GM19324 (cell line): ENCODE results near the gene MVD.

Source experiments
- ATAC-seq: cut with Tn5 transposase; IDR thresholded peaks from one replicate; pipeline ENCODE4 v1.9.1; 2021; ENCODE audit warnings: mild to moderate bottlenecking, moderate library complexity; ENCODE audit not compliant: unreplicated experiment, low FRiP score

Gene MVD

GRCh38 chr16:88662843-88663606 is at the start of gene MVD:
Gene MVD, minus strand, starts transcription at chr16:88663091. Its CDS starts 11 bp downstream, at chr16:88663080.
- ATAC-seq: peak; percentile 98

GRCh38 chr16:88712362-88712979 is 49.6 kb upstream of the MVD start:
- no peak for ATAC-seq

GRCh38 chr16:88711750-88712340 is 49.0 kb upstream of the MVD start:
- ATAC-seq: no peak

- no peak for ATAC-seq
Observed at GRCh38 chr16:88710556-88710955, 47.7 kb upstream of the MVD start.

- no peak for ATAC-seq
Observed at GRCh38 chr16:88706965-88707826, 44.3 kb upstream of the MVD start.

- ATAC-seq: peak; percentile 81
Observed at GRCh38 chr16:88706229-88706964, 43.5 kb upstream of the MVD start, which contains the start of the genes CTU2 and RNF166. Gene CTU2, plus strand, starts transcription at chr16:88706503. Its CDS starts 28 bp downstream, at chr16:88706531. Gene RNF166, minus strand, starts transcription at chr16:88706408. Its CDS starts 83 bp downstream, at chr16:88706325.

- ATAC-seq: peak; percentile 16
Observed at GRCh38 chr16:88705801-88706228, 42.9 kb upstream of the MVD start.

GRCh38 chr16:88705076-88705684 is 42.3 kb upstream of the MVD start:
- no peak for ATAC-seq

- no peak for ATAC-seq
Observed at GRCh38 chr16:88703486-88704309, 40.8 kb upstream of the MVD start.

GRCh38 chr16:88702371-88703210 is 39.7 kb upstream of the MVD start:
- no peak for ATAC-seq

GRCh38 chr16:88701581-88702370 is 38.9 kb upstream of the MVD start:
- ATAC-seq: no peak

- peak; percentile 71 for ATAC-seq
Observed at GRCh38 chr16:88700636-88701482, 38.0 kb upstream of the MVD start.

GRCh38 chr16:88700322-88700635 is 37.4 kb upstream of the MVD start:
- no peak for ATAC-seq

GRCh38 chr16:88699180-88699579 is 36.3 kb upstream of the MVD start:
- no peak for ATAC-seq

- no peak for ATAC-seq
Observed at GRCh38 chr16:88698646-88699045, 35.8 kb upstream of the MVD start.
